Mucosa of gallbladder (tissue), 1 donor: ENCODE data around the gene NELFB. TPM values are rescaled to one million over a fixed set of nuclear protein-coding genes. Genes with fewer than 3 reads are reported as not detected.

Experiments used
- DNase-seq: peaks from one replicate; pipeline ENCODE4 v3.0.0-alpha.2; 2020; ENCODE audit warnings: low spot score
- total RNA-seq: library from RNA; stranded (reverse); gene quantifications from one replicate; pipeline ENCODE4 v1.2.1, GENCODE V29; 2021
- donor health status: DM: no; HTN: no; CAD: no.

The NELFB gene
- total RNA-seq, 1 donor from 2014 or later: 61.2 TPM

GRCh38 chr9:137314561-137315560 lies 59.7 kb downstream of the NELFB start:
- DNase-seq: peak; percentile 10

- no peak for DNase-seq
These were observed 60.5 kb downstream of the NELFB start for GRCh38 chr9:137315581-137316011.

GRCh38 chr9:137316012-137316981 lies 61.2 kb downstream of the NELFB start:
- no peak for DNase-seq

GRCh38 chr9:137317021-137317717 lies 62.0 kb downstream of the NELFB start:
- DNase-seq: no peak

- DNase-seq: no peak
These were observed 62.8 kb downstream of the NELFB start for GRCh38 chr9:137317718-137318511.

- DNase-seq: no peak
These were observed 63.5 kb downstream of the NELFB start for GRCh38 chr9:137318602-137319001.

- DNase-seq: no peak
These were observed 64.0 kb downstream of the NELFB start for GRCh38 chr9:137319011-137319738.

- no peak for DNase-seq
These were observed 64.8 kb downstream of the NELFB start for GRCh38 chr9:137319739-137320551.

- DNase-seq: no peak
These were observed 65.6 kb downstream of the NELFB start for GRCh38 chr9:137320555-137321384.

- DNase-seq: no peak
These were observed 66.7 kb downstream of the NELFB start for GRCh38 chr9:137321726-137322361.

Other genes with a start within 250 kb of the NELFB start
- gene ABCA2, start 227.1 kb upstream of the NELFB start, total RNA-seq: 298 TPM
- gene FUT7, start 223.2 kb upstream of the NELFB start, total RNA-seq: 0.26 TPM
- 376 TPM for gene NPDC1, start 209.2 kb upstream of the NELFB start, total RNA-seq
- gene ENTPD2, start 201.3 kb upstream of the NELFB start, total RNA-seq: 41.1 TPM
- 2.4 TPM for gene SAPCD2, start 184.8 kb upstream of the NELFB start, total RNA-seq
- gene UAP1L1, start 177.8 kb upstream of the NELFB start, total RNA-seq: 10.5 TPM
- gene MAN1B1, start 168.3 kb upstream of the NELFB start, total RNA-seq: 59.8 TPM
- gene DPP7, start 140.6 kb upstream of the NELFB start, total RNA-seq: 199 TPM
- gene GRIN1, start 116.2 kb upstream of the NELFB start, total RNA-seq: 0.83 TPM
- gene LRRC26, start 85.3 kb upstream of the NELFB start, total RNA-seq: 0.43 TPM
- gene TMEM210, start 83.3 kb upstream of the NELFB start, total RNA-seq: not detected
- gene ANAPC2, start 66.8 kb upstream of the NELFB start, total RNA-seq: 64.6 TPM
- 65.7 TPM for gene SSNA1, start 66.7 kb upstream of the NELFB start, total RNA-seq
- 74.4 TPM for gene TPRN, start 54.6 kb upstream of the NELFB start, total RNA-seq
- gene TMEM203, start 49.7 kb upstream of the NELFB start, total RNA-seq: 37.6 TPM
- gene NDOR1, start 49.6 kb upstream of the NELFB start, total RNA-seq: 29.5 TPM
- gene RNF208, start 33.1 kb upstream of the NELFB start, total RNA-seq: 16.8 TPM
- gene CYSRT1, start 30.2 kb upstream of the NELFB start, total RNA-seq: 0.78 TPM
- 0.95 TPM for gene RNF224, start 27.8 kb upstream of the NELFB start, total RNA-seq
- 0.49 TPM for gene SLC34A3, start 24.4 kb upstream of the NELFB start, total RNA-seq
- gene TUBB4B, start 14.0 kb upstream of the NELFB start, total RNA-seq: 296 TPM
- not detected for gene STPG3, start 4.0 kb upstream of the NELFB start, total RNA-seq
- gene TOR4A, start 22.4 kb downstream of the NELFB start, total RNA-seq: 61.6 TPM
- gene NRARP, start 46.9 kb downstream of the NELFB start, total RNA-seq: 124 TPM
- 47.6 TPM for gene EXD3, start 167.8 kb downstream of the NELFB start, total RNA-seq
- 36.7 TPM for gene NOXA1, start 168.1 kb downstream of the NELFB start, total RNA-seq
- gene ENTPD8, start 186.0 kb downstream of the NELFB start, total RNA-seq: 27.9 TPM
- 69.6 TPM for gene NSMF, start 204.0 kb downstream of the NELFB start, total RNA-seq